Central memory CD4-positive, alpha-beta T cell (primary cell): Measurements from ENCODE around the gene IRF2BPL.
"Not testable (repeated sequence)": the region's sequence is repeated elsewhere in the genome, so short reads cannot be mapped to it uniquely, and the experiment has no call there.

ENCODE experiments used
- DNase-seq: peaks from one replicate; pipeline ENCODE4 v3.0.0; 2022

The IRF2BPL gene

GRCh38 chr14:77033622-77034589, 5.4 kb upstream of the IRF2BPL start:
- peak; percentile 74 for DNase-seq

GRCh38 chr14:77032844-77033621, 4.5 kb upstream of the IRF2BPL start:
- peak; percentile 70 for DNase-seq

GRCh38 chr14:77032491-77032843, 4.0 kb upstream of the IRF2BPL start:
- no peak for DNase-seq

GRCh38 chr14:77031759-77032490, 3.4 kb upstream of the IRF2BPL start:
- no peak for DNase-seq

- DNase-seq, result peak; percentile 71
These were observed 747 bp downstream of the IRF2BPL start for GRCh38 chr14:77027538-77028383.

GRCh38 chr14:77026930-77027537, 1.5 kb downstream of the IRF2BPL start:
- DNase-seq, result peak; percentile 59

- DNase-seq, result no peak
These were observed 2.2 kb downstream of the IRF2BPL start for GRCh38 chr14:77026166-77026929.

GRCh38 chr14:77025744-77026165, 2.8 kb downstream of the IRF2BPL start:
- DNase-seq, result no peak

- DNase-seq, result peak; percentile 75
These were observed 4.3 kb downstream of the IRF2BPL start for GRCh38 chr14:77024171-77024691.

- DNase-seq, result no peak
These were observed 5.2 kb downstream of the IRF2BPL start for GRCh38 chr14:77023001-77023996.

GRCh38 chr14:77022236-77022852, 6.2 kb downstream of the IRF2BPL start:
- DNase-seq, result no peak

- DNase-seq, result not testable (repeated sequence)
These were observed 7.1 kb downstream of the IRF2BPL start for GRCh38 chr14:77021424-77021823.

GRCh38 chr14:77018785-77019184, 9.7 kb downstream of the IRF2BPL start:
- no peak for DNase-seq

GRCh38 chr14:77017666-77018065, 10.8 kb downstream of the IRF2BPL start:
- no peak for DNase-seq

GRCh38 chr14:77014734-77015133, 13.8 kb downstream of the IRF2BPL start:
- DNase-seq, result no peak

GRCh38 chr14:77014004-77014604, 14.4 kb downstream of the IRF2BPL start:
- DNase-seq, result no peak

- DNase-seq, result no peak
These were observed 16.2 kb downstream of the IRF2BPL start for GRCh38 chr14:77012193-77012765.

- DNase-seq, result no peak
These were observed 17.3 kb downstream of the IRF2BPL start for GRCh38 chr14:77011245-77011644.
